H9 (cell line): ENCODE results near the gene CPLANE1. TPM values are rescaled to one million over a fixed set of nuclear protein-coding genes. Genes with fewer than 3 reads are reported as not detected.

Source experiments
- DNase-seq: peaks from one replicate; pipeline ENCODE4 v3.0.0-alpha.2; 2017
- H2AFZ ChIP-seq: one replicate; pipeline ENCODE4 v1.6.1; 2013; ENCODE audit warnings: mild to moderate bottlenecking, low read length, control low read depth, moderate library complexity
- H2AK5ac ChIP-seq: 2 replicates; pipeline ENCODE4 v1.6.1; 2013; ENCODE audit warnings: low read length, control low read depth, mixed read lengths; ENCODE audit not compliant: insufficient read length
- H2BK120ac ChIP-seq: one replicate; pipeline ENCODE4 v1.6.1; 2013; ENCODE audit warnings: low read depth, mild to moderate bottlenecking, low read length, control low read depth, inconsistent platforms; ENCODE audit not compliant: poor library complexity, severe bottlenecking
- H2BK12ac ChIP-seq: 2 replicates; pipeline ENCODE4 v1.6.1; 2013; ENCODE audit warnings: low read length, control low read depth, mixed read lengths, low read depth; ENCODE audit not compliant: insufficient read length
- H2BK15ac ChIP-seq: 2 replicates; pipeline ENCODE4 v1.6.1; 2013; ENCODE audit warnings: low read depth, low read length, control low read depth
- H2BK20ac ChIP-seq: one replicate; pipeline ENCODE4 v1.6.1; 2013; ENCODE audit warnings: low read depth, mild to moderate bottlenecking, low read length, control low read depth, inconsistent platforms; ENCODE audit not compliant: poor library complexity, severe bottlenecking
- H2BK5ac ChIP-seq: 2 replicates; pipeline ENCODE4 v1.6.1; 2013; ENCODE audit warnings: low read length, control low read depth, mixed read lengths; ENCODE audit not compliant: insufficient read length
- H3K14ac ChIP-seq: 2 replicates; pipeline ENCODE4 v1.6.1; 2013; ENCODE audit warnings: low read length, control low read depth; ENCODE audit not compliant: insufficient read depth
- H3K18ac ChIP-seq: 2 replicates; pipeline ENCODE4 v1.6.1; 2013; ENCODE audit warnings: low read depth, mild to moderate bottlenecking, mixed read lengths, low read length, control low read depth; ENCODE audit not compliant: insufficient read length
- H3K23ac ChIP-seq: 2 replicates; pipeline ENCODE4 v1.6.1; 2013; ENCODE audit warnings: low read length, control low read depth, mixed read lengths, low read depth; ENCODE audit not compliant: insufficient read length
- H3K23me2 ChIP-seq: 2 replicates; pipeline ENCODE4 v1.6.1; 2013; ENCODE audit warnings: low read depth, mild to moderate bottlenecking, mixed read lengths, low read length, control low read depth; ENCODE audit not compliant: insufficient read length, poor library complexity, severe bottlenecking
- H3K27ac ChIP-seq: 2 replicates; pipeline ENCODE4 v1.5.1; 2013; ENCODE audit warnings: low read length, control low read depth, mixed read lengths, low read depth; ENCODE audit not compliant: insufficient read length
- H3K27me3 ChIP-seq: 2 replicates; pipeline ENCODE4 v1.6.1; 2013; ENCODE audit warnings: low read length, control low read depth, inconsistent platforms; ENCODE audit not compliant: insufficient read depth
- H3K4ac ChIP-seq: 2 replicates; pipeline ENCODE4 v1.6.1; 2013; ENCODE audit warnings: low read depth, mild to moderate bottlenecking, control low read depth, inconsistent platforms, low read length, moderate library complexity
- H3K4me1 ChIP-seq: 2 replicates; pipeline ENCODE4 v1.6.1; 2013; ENCODE audit warnings: low read length, control low read depth, inconsistent platforms; ENCODE audit not compliant: insufficient read depth
- H3K4me2 ChIP-seq: 2 replicates; pipeline ENCODE4 v1.6.1; 2013; ENCODE audit warnings: low read length, control low read depth, mixed read lengths; ENCODE audit not compliant: insufficient read length, insufficient read depth
- H3K56ac ChIP-seq: 2 replicates; pipeline ENCODE4 v1.6.1; 2013; ENCODE audit warnings: low read depth, mild to moderate bottlenecking, mixed read lengths, low read length, control low read depth; ENCODE audit not compliant: insufficient read length
- H3K79me1 ChIP-seq: 2 replicates; pipeline ENCODE4 v1.6.1; 2013; ENCODE audit warnings: low read depth, mild to moderate bottlenecking, moderate library complexity, low read length, control low read depth, inconsistent platforms; ENCODE audit not compliant: insufficient read depth, poor library complexity, severe bottlenecking
- H3K79me2 ChIP-seq: 2 replicates; pipeline ENCODE4 v1.6.1; 2013; ENCODE audit warnings: low read length, control low read depth, inconsistent platforms; ENCODE audit not compliant: insufficient read depth
- H3K9ac ChIP-seq: 2 replicates; pipeline ENCODE4 v1.6.1; 2013; ENCODE audit warnings: low read length, control low read depth, mixed read lengths; ENCODE audit not compliant: insufficient read length; ENCODE audit errors: extremely low read depth
- H3K9me3 ChIP-seq: one replicate; pipeline ENCODE4 v1.6.1; 2013; ENCODE audit warnings: low read depth, low read length, inconsistent platforms; ENCODE audit not compliant: control insufficient read depth
- H3T11ph ChIP-seq: one replicate; pipeline ENCODE4 v1.6.1; 2013; ENCODE audit warnings: mild to moderate bottlenecking, low read length, control low read depth, inconsistent platforms
- H4K20me1 ChIP-seq: one replicate; pipeline ENCODE4 v1.6.1; 2013; ENCODE audit not compliant: control insufficient read depth, insufficient read length, insufficient read depth
- H4K5ac ChIP-seq: 2 replicates; pipeline ENCODE4 v1.6.1; 2013; ENCODE audit warnings: low read depth, mild to moderate bottlenecking, mixed read lengths, low read length, control low read depth; ENCODE audit not compliant: insufficient read length
- H4K8ac ChIP-seq: replicated peaks from 2 replicates; pipeline ENCODE4 v1.6.1; 2013; ENCODE audit warnings: low read length, control low read depth, mixed read lengths, low read depth; ENCODE audit not compliant: insufficient read length
- H4K91ac ChIP-seq: 2 replicates; pipeline ENCODE4 v1.6.1; 2013; ENCODE audit warnings: low read depth, mild to moderate bottlenecking, moderate library complexity, mixed read lengths, low read length, control low read depth; ENCODE audit not compliant: insufficient read length
- H3K27ac Mint-ChIP-seq, 3 experiments: 2 replicates in 2 of 3; 3 replicates in 1 of 3; pipeline ENCODE4 v1.8.0; 2020 to 2021; ENCODE audit warnings: mixed read lengths in 3 of 3, mild to moderate bottlenecking in 1 of 3, moderate library complexity in 1 of 3
- H3K27me3 Mint-ChIP-seq: 2 replicates; pipeline ENCODE4 v1.8.0; 2021; ENCODE audit warnings: low read depth, mild to moderate bottlenecking, moderate library complexity, mixed read lengths
- H3K36me3 Mint-ChIP-seq, 3 experiments: 2 replicates in 2 of 3; 3 replicates in 1 of 3; pipeline ENCODE4 v1.8.0; 2020 to 2021; ENCODE audit warnings: low read depth in 3 of 3, mixed read lengths in 3 of 3; ENCODE audit not compliant: insufficient read depth in 1 of 3
- H3K4me1 Mint-ChIP-seq, 2 experiments: 2 replicates each; pipeline ENCODE4 v1.8.0; 2020; ENCODE audit warnings: mixed read lengths in 2 of 2
- H3K4me3 Mint-ChIP-seq, 2 experiments: 2 replicates in 1 of 2; 3 replicates in 1 of 2; pipeline ENCODE4 v1.8.0; 2020 to 2021; ENCODE audit warnings: mild to moderate bottlenecking in 2 of 2, mixed read lengths in 2 of 2, moderate library complexity in 1 of 2
- H3K9me3 Mint-ChIP-seq, 2 experiments: 2 replicates in 1 of 2; 3 replicates in 1 of 2; pipeline ENCODE4 v1.8.0; 2020; ENCODE audit warnings: mild to moderate bottlenecking in 2 of 2, mixed read lengths in 2 of 2, moderate library complexity in 1 of 2
- WGBS: extraction: QIAGEN DNeasy Blood & Tissue Kit; methylation state at CpG from one replicate; pipeline ENCODE4 v1.1.7; 2013; ENCODE audit warnings: missing lambda C conversion rate, low lambda C conversion rate, mixed read lengths; ENCODE audit not compliant: insufficient read length; ENCODE audit errors: extremely low coverage; 5-methylcytosine and 5-hydroxymethylcytosine counted together
- total RNA-seq: library from RNA; stranded (reverse); gene quantifications from 2 replicates; pipeline ENCODE4 v1.2.1, GENCODE V29; 2021
- TF ChIP-seq, protein P1 (sequence below): fragments of 200-600 bp; sonication (generic); conservative IDR thresholded peaks from 3 replicates; pipeline ENCODE4 v1.8.0; 2021; ENCODE audit warnings: antibody characterized with exemption, mild to moderate bottlenecking

The CPLANE1 gene
- total RNA-seq, 1 experiment from 2014 or later, result 11.6 TPM

DNA sequence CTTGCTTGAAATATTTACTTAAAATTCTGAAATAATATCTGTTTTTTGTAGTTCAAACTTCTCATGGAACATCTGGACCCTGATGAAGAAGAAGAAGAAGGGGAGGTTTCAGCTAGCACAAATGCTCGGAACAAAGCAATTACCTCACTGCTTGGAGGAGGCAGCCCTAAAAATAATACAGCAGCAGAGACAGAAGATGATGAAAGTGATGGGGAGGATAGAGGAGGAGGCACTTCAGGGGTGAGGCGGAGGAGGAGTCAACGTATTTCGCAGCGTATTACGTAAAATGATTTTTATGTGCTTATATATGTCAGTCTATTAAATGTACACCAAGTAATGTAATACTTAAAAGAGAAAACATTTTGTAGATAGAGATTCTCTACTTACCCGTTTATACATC lies 185.4 kb downstream of the CPLANE1 start:
- Histone ChIP-seq H3K9me3 (no peaks in the 10 kb centered on the region), H2BK120ac (no peak overlapping the region), H3K14ac (no peak overlapping the region), H4K20me1 (no peaks in the 10 kb centered on the region), H2BK12ac (no peak overlapping the region), H2BK5ac (no peak overlapping the region), H2BK20ac (no peak overlapping the region), H3K23ac (no peak overlapping the region), H3K4me1 (no peaks in the 10 kb centered on the region), H3K18ac (no peak overlapping the region), H4K8ac (no peak overlapping the region), H2AFZ (no peak overlapping the region), H2AK5ac (no peak overlapping the region), H3K79me2 (no peaks in the 10 kb centered on the region), H3K23me2 (no peaks in the 10 kb centered on the region), H3T11ph (no peak overlapping the region), H3K4ac (no peak overlapping the region), H3K9ac (no peak overlapping the region), H3K4me2 (no peak overlapping the region), H4K91ac (no peak overlapping the region), H3K79me1 (no peaks in the 10 kb centered on the region), H2BK15ac (no peak overlapping the region), H3K27me3 (no peaks in the 10 kb centered on the region), H3K56ac (no peak overlapping the region), H4K5ac (no peak overlapping the region), H3K27ac (no peak overlapping the region)
- WGBS, result no CpG with 5 or more reads among the region's 7 CpGs
- no peak overlapping the region; a peak in 1 of 7 replicates for H3K27ac Mint-ChIP-seq
- no peaks in the 10 kb centered on the region for H3K4me1 Mint-ChIP-seq
- H3K9me3 Mint-ChIP-seq, result no peaks in the 10 kb centered on the region; a peak in 1 of 5 replicates
- no peak overlapping the region for H3K4me3 Mint-ChIP-seq
- no peaks in the 10 kb centered on the region for H3K27me3 Mint-ChIP-seq
- peaks cover 7 to 36% (median 33%) of the 10 kb centered on the region in 3 experiments; a peak in 6 of 7 replicates for H3K36me3 Mint-ChIP-seq
- no peak for DNase-seq
- TF ChIP-seq, protein P1, sequence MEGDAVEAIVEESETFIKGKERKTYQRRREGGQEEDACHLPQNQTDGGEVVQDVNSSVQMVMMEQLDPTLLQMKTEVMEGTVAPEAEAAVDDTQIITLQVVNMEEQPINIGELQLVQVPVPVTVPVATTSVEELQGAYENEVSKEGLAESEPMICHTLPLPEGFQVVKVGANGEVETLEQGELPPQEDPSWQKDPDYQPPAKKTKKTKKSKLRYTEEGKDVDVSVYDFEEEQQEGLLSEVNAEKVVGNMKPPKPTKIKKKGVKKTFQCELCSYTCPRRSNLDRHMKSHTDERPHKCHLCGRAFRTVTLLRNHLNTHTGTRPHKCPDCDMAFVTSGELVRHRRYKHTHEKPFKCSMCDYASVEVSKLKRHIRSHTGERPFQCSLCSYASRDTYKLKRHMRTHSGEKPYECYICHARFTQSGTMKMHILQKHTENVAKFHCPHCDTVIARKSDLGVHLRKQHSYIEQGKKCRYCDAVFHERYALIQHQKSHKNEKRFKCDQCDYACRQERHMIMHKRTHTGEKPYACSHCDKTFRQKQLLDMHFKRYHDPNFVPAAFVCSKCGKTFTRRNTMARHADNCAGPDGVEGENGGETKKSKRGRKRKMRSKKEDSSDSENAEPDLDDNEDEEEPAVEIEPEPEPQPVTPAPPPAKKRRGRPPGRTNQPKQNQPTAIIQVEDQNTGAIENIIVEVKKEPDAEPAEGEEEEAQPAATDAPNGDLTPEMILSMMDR, result no peak
